CD4-positive, alpha-beta T cell treated with Interleukin-1 beta for 1 hour (primary cell): ENCODE results near the gene DMRT2.

Source experiments
- DNase-seq, 2 donors: peaks; one replicate each; pipeline ENCODE4 v3.0.0-alpha.2; 2020 to 2022

DMRT2 gene

DNA sequence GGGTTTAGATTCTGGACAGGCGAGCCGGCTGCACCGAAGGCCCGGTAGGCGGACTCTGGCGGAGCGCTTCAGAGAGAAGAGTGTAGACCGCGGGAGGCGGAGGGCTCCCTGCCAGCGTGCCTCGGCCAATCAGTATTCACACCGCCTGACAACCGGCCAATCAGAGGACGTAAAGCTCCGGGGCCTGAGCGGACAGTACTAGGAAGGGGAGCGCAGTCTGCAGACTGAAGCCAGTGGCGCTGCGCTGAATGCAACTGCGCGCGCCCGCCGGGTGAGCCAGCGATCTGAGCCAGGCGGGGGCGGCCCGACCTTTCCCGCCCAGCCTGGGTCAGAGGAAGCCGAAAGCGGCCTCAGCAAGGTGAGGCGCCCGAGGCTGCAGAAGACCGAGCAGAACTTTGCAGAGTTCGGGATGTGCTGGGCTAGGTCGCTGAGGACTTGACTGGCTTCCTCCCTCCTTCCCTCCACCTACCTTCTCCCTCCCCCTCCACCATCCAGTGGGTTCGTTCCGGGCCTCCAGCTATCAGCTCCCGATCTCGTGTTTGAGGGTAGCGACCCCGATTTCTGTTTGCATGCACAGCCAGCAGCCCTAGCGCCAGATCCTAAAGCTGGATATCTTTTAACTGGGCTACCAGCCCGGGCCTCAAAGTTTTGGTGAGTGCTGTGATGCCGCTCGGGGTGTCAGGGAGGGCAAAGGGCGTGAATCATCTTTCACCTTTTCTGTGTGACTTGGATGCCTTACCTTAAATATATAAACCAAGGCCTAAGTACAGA is at the start of gene DMRT2:
Gene DMRT2 (plus strand): TSS at position 233 of the 771 bp plus-strand sequence. CDS start 1,257 bp downstream, outside the sequence.
- peak in 1 of 2 donors; percentile 22 for DNase-seq

DNA sequence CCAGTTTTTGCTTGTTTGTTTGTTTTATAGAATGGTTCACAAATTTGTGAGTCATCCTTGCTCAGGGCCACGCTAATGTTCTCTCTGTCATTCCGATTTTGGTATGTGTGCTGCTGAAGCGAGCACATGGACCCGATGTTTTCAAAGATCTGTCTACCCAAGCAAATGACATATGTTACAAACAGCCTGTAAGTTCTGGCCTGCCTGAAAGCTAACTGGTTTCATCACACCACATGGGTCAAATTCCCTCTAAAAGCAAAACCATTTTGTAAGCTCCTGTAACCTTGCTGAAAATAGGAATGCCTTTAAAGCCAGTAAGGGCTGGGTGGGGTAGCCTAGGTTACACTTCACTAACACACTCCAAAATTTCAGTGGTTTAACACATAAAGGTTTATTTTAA is 48.3 kb upstream of the DMRT2 start:
- DNase-seq = no peak

DNA sequence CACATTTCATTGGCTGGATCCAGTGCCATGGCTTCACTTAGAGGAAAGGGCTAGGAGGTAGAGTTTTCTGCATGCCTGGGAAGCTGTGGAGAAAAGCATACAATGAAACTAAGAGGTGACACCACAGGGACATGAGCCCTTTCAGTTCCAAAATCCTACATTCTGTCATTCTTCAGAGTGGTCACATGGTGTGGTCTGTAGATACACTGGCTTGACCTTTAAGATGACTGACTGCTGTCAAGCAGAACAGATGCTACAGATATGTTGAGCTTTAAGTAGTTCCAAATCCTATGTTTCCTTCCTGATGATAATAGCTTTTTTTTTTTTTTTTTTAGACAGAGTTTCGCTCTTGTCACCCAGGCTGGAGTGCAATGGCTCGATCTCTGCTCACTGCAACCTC is 47.5 kb upstream of the DMRT2 start:
- no peak for DNase-seq

DNA sequence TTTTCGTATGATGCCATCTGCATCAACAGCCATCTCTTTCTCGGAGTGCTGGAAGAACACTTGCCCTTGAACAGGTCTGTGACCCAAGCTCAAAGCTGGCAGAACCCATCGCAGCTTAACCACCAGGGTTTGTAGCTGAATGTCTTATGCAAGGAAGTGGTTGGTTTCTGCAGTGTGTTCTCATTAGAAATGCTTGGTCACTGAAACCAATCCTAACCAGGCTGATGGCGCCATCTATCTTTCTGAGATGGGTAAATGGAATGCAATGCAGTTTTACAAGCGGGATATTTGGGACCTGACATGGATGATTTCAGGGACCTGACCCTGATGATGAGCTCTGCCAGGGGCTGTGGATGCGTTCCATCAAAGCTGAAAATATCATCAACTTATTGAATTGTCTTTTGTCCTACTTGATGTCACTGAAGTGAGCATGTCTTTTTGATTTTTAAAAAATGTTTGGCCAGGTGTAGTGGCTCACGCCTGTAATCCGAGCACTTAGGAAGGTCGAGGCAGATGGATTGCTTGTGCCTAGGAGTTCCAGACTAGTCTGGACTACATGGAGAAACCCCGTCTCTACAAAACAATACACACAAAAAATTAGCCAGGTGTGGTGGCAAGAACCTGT is 45.0 kb upstream of the DMRT2 start:
- DNase-seq = peak in 1 of 2 donors; percentile 9

DNA sequence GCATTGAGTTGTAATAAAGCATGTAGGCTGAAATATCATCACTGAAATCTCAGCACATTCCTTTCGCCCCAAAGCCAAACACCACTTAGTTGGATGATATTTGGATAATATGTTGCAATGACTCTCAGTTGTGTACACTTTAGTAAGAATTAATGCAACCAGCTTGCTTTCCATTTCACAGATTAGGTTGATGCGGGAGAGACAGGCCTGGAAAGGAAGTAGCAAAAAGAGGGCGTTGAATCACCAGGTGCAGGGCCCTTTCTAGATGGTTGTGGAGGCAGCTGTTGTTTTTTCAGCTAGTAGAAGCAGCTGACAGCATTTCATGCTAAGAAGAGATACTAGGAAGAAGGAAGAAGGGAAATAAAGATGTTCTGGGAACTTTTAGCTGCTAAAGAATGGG is 42.8 kb upstream of the DMRT2 start:
- DNase-seq = no peak

DNA sequence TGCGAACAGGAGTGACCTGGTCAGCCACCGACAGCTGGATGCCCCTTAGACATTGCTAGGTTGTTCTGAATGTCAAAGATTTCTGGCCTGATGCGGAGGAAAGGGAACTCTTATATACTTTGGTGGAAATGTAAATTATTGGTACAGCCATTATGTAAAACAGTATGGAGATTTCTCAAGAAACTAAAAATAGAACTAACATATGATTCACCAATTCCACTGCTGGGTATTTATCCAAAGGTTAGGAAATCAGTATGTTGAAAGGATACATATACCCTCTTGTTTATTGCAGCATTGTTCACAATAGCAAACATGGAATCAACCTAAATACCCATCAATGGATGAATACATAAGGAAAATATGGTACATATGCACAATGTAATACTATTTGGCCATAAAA is 41.9 kb upstream of the DMRT2 start:
- DNase-seq = no peak

DNA sequence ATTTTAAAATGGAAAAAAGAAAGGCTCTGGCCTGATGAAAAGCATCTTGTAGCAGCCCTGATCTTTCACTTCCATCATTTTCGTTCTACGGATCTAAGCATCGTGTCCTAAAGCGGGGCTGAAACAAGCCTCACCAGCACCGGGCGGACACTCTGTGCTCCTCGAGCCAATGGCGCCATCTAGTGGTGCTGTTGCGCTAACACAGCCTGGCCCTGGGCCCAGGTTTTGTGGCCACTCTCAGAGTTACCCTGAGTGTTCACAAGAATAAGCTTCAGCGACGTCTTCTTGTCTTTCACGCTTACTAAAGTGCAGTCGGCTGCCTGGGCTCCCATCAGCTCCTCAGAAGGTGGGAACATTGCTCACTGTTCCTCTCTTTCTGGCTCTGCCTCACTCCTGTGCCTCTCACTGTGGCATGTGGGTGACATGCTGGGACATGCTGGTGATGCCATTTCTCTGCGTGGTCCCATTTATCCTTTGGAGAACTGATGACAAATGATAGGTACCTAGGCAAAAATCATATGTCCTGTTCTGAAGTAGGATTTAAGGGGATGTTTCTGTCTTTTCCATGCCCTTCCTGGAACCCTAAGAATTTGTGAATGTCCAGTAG is 41.0 kb upstream of the DMRT2 start:
- peak; percentile 66 to 69 for DNase-seq

DNA sequence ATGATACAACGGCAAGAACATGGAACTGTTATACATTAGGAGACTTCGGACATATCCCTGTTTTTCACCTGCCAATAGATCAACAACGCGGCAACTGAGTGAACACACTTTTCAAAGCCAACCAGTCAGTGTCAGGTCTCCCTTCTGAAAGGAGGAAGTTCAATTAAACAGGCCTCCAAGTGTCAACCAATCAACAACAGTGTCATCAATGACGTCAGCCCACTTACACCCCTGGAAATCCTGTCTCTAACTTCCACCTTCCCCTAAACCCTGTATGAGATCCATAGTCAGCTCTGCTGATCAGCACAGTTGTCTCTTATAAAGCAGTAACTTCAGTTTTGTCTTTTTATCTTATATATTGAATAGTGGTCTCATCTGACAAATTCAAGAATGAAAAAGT is 37.1 kb upstream of the DMRT2 start:
- peak in 1 of 2 donors; percentile 7 for DNase-seq

DNA sequence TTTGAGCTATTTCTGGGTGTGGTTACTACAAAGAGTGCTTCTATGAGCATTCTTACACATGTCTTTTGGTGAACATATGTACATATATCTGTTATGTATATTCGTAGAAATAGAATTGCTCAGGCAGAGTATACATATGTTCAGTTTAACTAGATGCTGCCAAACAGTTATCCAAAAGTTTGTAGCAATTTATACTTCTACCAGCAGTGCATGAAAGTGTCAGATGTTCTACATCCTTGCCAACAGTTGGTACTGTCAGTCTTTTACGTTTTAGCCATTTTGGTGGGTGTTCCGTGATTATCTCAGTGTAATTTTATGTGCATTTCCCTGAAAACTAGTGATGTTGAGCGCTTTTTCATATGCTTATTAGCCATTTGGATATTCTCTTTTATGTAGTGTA is 35.9 kb upstream of the DMRT2 start:
- no peak for DNase-seq

DNA sequence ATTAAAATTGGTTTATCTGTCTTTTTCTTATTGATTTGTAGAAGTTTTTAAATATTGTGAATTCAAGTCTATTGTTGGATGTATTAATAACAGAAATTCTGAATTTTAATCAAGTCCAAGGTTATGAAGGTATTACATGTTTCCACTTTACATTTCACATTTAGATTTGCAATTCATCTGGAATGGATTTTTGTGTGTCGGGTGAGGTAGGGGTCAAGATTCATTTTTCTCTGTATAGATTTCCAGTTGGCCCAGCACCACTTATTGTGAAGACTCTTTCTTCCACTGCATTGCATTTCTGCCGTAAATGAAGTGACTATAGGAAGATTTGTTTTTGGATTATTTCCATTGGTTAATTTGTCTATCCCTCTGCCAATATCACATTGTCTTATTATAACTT is 35.5 kb upstream of the DMRT2 start:
- no peak for DNase-seq

DNA sequence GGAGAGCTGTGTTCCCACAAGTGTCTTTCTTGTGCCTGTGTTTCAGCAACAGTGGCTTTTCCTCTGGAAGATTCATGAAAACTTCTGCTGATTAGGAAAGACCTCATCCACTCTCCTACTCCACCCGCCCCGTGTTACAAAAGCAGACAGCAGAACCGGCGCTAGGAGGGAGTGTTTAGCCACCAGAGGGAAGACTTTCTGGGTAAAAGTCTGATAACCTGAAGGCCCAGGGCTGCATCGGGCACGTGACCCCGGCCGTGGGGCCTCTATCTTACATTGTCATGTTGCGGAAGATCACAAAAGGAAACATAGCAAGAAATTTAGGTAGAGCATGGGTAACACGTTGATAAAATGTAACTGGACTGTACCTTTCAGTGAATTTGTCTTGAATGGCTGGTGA is 32.0 kb upstream of the DMRT2 start:
- no peak for DNase-seq

DNA sequence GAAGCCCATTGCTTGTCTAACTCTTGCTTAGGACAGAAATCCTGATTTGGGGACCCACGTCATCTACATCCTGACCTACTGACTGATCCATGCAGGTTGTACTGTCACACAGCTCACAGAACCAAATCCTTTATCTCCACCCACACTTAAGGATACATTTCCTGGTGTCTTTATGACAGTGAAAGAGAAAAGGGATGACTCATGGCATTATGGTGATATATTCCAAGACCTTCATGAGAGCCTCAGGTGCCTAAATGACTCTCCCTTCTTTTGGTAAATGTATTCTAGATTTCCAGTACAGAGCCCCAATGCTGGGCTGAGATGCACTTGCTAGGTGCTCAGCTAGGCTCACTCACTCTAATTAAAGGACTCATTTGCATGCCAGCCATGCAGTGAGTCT is 26.0 kb upstream of the DMRT2 start:
- DNase-seq = no peak

DNA sequence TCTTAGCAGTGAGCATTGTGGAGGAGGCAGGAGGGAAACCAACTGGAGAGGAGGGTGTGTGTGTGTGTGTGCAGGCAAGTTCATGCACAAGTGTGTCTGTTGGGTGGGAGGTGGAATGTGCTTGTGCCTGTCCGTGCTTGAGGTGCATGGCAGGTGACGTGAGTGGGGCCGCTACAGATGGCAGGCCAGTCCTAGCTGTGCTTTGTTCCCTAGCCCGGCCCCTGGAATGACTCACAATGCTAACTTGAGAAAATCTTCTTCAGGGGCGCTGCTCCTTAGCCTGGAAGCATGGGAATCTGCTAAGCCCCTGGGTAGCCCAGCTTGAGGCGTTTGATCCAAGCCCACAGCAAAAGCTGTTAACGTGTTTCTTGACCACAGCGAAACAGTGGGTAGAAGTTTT is 25.0 kb upstream of the DMRT2 start:
- no peak for DNase-seq

DNA sequence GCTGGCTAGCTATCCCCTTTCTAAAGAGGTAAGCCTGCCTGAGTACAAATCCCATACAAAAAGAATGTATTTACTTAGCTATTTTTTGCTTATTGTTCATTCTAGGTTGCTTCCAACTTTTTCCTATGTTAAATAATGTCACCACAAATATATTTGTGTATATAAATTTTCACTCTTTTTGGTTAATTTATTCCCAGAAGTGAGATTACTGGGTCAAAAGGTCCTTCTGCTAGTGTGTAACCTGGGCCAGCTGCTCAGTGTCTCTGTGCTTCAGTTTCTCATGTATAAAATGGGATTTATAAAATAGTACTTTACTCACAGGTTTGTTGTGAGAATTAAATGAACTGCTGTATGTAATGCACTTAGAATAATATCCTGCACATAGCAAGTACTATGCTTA is 23.9 kb upstream of the DMRT2 start:
- no peak for DNase-seq

DNA sequence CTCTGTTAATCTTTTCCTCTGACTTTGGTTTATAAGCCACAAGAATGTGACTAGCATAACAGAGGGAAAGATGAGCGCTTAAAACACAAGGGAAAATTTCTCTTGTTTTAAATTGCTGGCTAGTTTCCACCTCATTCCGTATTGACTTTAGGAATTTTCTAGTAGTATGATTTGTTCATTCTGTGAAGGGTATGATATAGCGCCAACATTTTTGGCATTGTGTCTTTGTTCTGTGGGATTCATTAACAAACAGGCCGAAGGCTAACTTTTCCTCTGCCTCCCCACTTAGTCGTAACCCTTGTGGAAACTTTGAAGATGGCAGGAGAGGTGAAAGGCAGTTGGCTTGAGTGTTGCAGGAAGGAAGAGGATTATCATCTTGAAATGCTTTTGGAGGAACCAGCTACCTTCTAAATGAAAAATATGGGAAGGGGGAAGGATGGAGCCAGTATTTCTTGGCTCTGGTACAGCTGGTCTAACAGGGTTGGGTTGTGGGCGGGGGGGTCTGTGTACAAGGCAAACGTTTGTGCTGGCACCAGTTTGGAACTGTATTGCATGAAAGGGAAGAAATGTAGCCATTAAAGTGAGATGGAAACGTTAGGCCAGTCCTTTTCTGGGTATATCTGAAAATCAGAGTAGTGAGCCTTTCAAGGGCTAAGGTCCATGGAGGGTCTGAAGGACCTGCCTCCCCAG is 21.5 kb upstream of the DMRT2 start:
- no peak for DNase-seq

DNA sequence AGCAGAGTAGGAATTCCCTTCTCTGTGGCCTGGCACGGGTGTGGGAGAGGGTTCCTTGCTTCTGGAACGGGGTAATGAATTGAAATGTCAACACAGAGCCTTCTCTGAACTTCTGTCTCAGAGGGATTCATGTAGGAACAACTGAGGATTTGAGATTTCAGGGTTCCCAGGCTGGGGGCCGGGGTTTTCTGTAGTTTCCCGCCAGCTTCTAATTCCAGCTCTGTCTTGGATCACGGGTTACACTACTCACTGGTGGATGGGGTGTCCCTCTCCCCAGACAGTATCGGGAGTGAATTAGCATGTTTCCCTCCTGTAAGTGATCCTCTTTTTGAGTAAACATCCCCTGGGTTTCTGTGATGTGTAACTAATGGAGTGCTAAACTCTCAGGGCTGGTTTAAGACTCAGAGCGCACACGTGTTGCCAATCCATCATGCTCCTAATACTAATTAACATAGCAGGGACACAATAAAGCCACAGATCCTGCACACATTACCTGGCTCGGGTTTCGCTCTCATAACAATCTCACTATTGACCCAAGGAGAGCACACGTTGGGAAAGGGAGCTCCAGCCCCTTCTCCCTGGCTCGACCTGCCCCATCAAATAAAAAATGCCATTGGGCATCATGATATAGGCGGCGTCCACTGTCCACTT is 18.1 kb upstream of the DMRT2 start:
- DNase-seq = no peak

DNA sequence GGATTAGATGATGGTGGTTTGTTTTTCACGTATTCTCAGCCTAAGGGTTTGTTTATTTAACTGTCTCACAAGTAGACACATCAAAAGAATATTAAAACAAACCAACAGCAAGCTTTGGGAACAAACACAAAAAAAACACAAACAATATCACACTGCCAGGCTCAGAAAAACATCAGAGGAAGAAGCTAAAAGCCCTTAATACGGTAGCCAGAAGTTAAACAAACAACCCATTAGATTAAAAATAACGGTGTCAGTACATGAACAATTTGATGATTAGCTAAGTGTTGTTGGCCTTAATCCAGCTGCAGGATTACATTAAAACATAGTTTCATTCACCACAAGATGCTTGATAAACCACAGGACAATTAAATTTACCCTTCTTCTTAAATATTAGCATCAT is 15.9 kb upstream of the DMRT2 start:
- DNase-seq = no peak

DNA sequence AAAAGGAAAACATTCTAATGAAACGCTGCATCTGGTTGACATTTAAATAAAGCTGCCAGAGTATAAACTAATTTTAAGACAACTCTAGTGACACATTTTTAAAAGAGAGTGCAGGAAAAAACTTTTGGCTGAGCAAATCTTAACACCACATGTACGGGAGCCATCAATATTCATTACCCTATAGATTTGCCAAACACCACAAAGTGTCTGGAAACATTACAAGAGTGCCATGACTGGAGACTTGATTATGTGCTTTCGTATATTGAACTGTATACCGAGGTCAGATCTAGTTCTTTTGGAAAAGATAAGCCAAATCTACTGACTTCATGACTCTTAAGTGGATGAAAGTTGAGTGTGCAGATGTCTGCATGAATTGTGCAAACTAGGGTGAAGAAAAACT is 10.6 kb upstream of the DMRT2 start:
- DNase-seq = no peak

DNA sequence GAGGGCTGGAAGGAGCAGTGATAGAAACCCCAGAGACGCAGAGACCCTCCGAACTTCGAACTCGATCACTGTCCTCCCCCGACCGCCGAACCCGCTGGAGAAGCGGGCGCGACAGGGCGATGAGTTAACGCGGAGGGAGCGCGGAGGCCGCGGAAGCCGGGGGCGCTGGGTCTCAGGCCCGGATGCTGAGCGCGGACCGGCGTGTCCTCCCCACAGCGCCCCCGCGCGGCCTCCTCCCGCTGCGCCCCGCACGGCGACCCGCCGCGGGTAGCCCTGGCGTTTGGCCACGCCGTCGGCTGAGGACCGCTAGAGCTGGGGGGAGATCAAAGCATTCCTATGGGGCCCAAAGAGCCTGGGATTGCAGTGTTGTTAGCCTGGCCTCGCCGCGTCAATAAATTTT is 7.7 kb upstream of the DMRT2 start:
- DNase-seq = no peak

DNA sequence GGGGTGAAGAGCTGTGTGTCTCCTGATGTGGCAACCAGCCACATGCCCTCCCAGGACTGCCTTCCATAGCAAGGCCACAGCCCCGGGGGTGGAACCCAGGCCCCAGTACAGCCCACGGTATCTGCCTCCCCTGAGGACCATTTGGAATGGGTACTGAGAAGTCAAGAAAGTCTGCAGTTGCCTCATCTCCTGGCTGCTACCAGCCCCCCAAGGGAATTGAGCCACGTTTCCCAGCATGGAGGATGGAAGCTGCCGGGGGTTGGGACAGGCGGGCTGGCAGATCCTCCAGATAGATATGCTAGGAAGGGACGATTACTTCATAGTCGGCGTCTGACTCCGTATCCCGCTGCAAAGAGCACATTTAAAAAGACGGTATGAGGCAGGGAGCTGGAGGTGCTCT is 5.5 kb upstream of the DMRT2 start:
- DNase-seq = no peak

DNA sequence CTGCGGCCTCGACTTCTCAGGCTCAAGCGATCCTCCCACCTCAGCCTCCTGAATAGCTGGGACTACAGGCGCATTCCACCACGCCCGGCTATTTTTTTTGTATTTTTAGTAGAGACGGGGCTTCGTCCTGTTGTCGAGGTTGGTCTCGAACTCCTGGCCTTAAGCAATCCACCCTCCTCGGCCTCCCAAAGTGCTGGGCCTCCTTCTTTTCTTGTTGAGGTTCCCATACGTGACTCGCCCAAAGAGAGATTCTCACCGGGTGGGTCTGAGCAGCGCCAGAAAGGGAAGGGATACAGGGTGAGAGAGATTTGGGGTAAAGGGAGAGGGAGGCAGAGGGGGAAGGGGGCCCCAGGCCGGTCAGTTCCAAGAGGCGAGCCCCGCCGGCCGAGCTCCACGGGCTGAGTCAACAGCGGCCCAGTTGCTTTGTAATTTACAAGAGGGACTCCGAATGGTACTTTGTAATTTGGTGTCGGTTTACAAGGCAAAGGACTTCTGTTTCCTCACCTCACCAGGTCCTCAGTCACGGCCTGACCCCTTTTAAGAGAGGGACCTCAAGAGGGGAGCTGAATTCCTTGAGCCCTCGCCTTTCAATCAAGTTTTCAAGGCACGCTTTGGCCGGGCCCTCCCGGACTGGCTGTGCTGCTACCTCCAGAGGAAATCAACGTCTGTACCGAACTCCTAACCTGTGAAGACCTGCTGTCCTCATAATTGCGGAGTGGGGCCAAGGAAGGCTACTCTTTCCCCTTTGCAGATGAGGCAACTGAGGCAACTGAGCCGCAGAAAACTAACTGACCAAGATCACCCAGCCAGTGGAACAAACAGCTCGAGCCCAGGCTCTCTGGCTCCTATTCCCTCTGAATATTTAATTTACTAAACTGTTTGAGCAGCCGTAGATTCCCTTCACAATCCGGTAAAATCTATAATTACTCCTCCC is 3.3 kb upstream of the DMRT2 start:
- no peak for DNase-seq

DNA sequence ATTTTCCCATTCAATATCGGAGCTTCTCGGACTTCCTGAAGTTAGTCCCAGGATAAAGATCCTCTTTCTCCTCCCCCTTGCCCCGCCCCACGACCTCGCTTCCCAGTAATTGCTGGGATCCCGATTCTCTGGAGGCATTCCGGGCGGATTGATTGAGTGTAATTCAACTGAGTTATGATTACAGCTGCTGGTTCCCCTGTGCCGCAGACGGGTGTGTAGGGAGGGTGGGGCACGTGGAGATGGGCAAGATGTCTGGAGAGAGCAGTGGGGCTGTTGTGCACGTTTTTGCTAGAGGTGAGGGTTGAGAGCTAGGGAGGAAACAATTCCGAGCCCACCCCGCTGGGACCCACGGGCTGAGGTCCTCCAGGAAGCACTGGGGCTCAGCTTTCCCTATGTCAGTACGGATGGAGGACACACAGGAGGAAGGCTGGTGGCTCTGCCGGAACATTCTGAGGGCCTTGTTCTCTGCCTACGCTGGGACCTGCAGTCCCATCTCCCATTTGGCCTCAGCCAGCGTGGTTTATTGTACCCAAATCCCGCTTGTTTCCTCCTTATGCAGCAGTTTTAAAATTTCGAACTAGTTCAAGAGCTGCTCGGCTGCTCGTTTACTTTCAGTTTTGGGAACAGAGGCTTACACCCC is 2.4 kb upstream of the DMRT2 start:
- no peak for DNase-seq
